CD4-positive, alpha-beta T cell treated with Interleukin-6 at 100 ng/mL for 8 hours (primary cell): ENCODE data around the gene OSBP2.
A peak's percentile ranks its signal among the peaks of the same experiment; 100 is the strongest.
"Not testable (repeated sequence)": the region's sequence is repeated elsewhere in the genome, so short reads cannot be mapped to it uniquely, and the experiment has no call there.

Source experiments
- DNase-seq: peaks from one replicate; pipeline ENCODE4 v3.0.0-alpha.2; 2020; ENCODE audit warnings: mixed read lengths, low spot score

The OSBP2 gene

GRCh38 chr22:30694640-30695350 lies at the start of gene OSBP2:
Gene OSBP2, plus strand, starts transcription at chr22:30694874. Its CDS starts 36 bp downstream, at chr22:30694910.
- DNase-seq = peak; percentile 1

GRCh38 chr22:30646518-30647160 lies 48.0 kb upstream of the OSBP2 start:
- DNase-seq = no peak

- no peak for DNase-seq
Observed at GRCh38 chr22:30647536-30647935, 47.1 kb upstream of the OSBP2 start.

- no peak for DNase-seq
Observed at GRCh38 chr22:30648825-30649224, 45.8 kb upstream of the OSBP2 start.

GRCh38 chr22:30649430-30650007 lies 45.2 kb upstream of the OSBP2 start:
- peak; percentile 66 for DNase-seq

GRCh38 chr22:30650508-30651116 lies 44.1 kb upstream of the OSBP2 start:
- DNase-seq = no peak

GRCh38 chr22:30652852-30653251 lies 41.8 kb upstream of the OSBP2 start:
- no peak for DNase-seq

GRCh38 chr22:30654361-30654760 lies 40.3 kb upstream of the OSBP2 start:
- no peak for DNase-seq

GRCh38 chr22:30655532-30655931 lies 39.1 kb upstream of the OSBP2 start:
- no peak for DNase-seq

- DNase-seq = no peak
Observed at GRCh38 chr22:30662040-30662439, 32.6 kb upstream of the OSBP2 start.

GRCh38 chr22:30664798-30665197 lies 29.9 kb upstream of the OSBP2 start:
- no peak for DNase-seq

GRCh38 chr22:30665266-30665665 lies 29.4 kb upstream of the OSBP2 start:
- no peak for DNase-seq

- DNase-seq = no peak
Observed at GRCh38 chr22:30665786-30666185, 28.9 kb upstream of the OSBP2 start.

- DNase-seq = peak; percentile 10
Observed at GRCh38 chr22:30667107-30667493, 27.6 kb upstream of the OSBP2 start.

GRCh38 chr22:30667494-30668385 lies 26.9 kb upstream of the OSBP2 start, which contains the start of gene DUSP18:
Gene DUSP18, minus strand, starts transcription at chr22:30667875. Its CDS starts 3,872 bp downstream, at chr22:30664003.
- peak; percentile 91 for DNase-seq

GRCh38 chr22:30668386-30668710 lies 26.3 kb upstream of the OSBP2 start:
- no peak for DNase-seq

- no peak for DNase-seq
Observed at GRCh38 chr22:30671071-30671470, 23.6 kb upstream of the OSBP2 start.

- no peak for DNase-seq
Observed at GRCh38 chr22:30673136-30673535, 21.5 kb upstream of the OSBP2 start.

GRCh38 chr22:30674482-30674881 lies 20.2 kb upstream of the OSBP2 start:
- DNase-seq = no peak

GRCh38 chr22:30675436-30675835 lies 19.2 kb upstream of the OSBP2 start:
- DNase-seq = no peak

- DNase-seq = not testable (repeated sequence)
Observed at GRCh38 chr22:30676565-30676964, 18.1 kb upstream of the OSBP2 start.
